K562 (cell line): ENCODE data around the gene XPO6. TPM values are rescaled to one million over a fixed set of nuclear protein-coding genes. Genes with fewer than 3 reads are reported as not detected.

Experiments
- AFF4 ChIP-seq: sonication (generic); formaldehyde crosslinking; IDR thresholded peaks from 2 replicates; pipeline ENCODE4 v1.8.0; 2023; ENCODE audit warnings: mild to moderate bottlenecking, missing genetic modification reagents
- ARID4B ChIP-seq: sonication (generic); formaldehyde crosslinking; IDR thresholded peaks from 2 replicates; pipeline ENCODE4 v1.8.0; 2022; ENCODE audit warnings: mild to moderate bottlenecking, missing genetic modification reagents
- BCL6 ChIP-seq: fragments of 250-450 bp; sonication (Bioruptor Pico); IDR thresholded peaks from 2 replicates; pipeline ENCODE4 v1.4.0; 2020
- BRD9 ChIP-seq: fragments of 450-650 bp; IDR thresholded peaks from 2 replicates; pipeline ENCODE4 v1.6.1; 2018; ENCODE audit warnings: low read depth; ENCODE audit not compliant: partially characterized antibody
- ELK3 ChIP-seq: fragments of 450-650 bp; formaldehyde crosslinking; IDR thresholded peaks from 2 replicates; pipeline ENCODE4 v1.4.0; 2020; ENCODE audit warnings: mild to moderate bottlenecking
- FOSL1 ChIP-seq: fragments of 200-800 bp; sonication (Bioruptor generic); conservative IDR thresholded peaks from 2 replicates; pipeline ENCODE4 v1.6.1; 2016; ENCODE audit warnings: missing genetic modification characterization, missing compliant biosample characterization
- FOXK2 ChIP-seq, 2 experiments: fragments of 450-650 bp; IDR thresholded peaks in 1 of 2; conservative IDR thresholded peaks in 1 of 2; 2 replicates each; pipeline ENCODE4 v1.6.1; 2016; ENCODE audit warnings: low read depth in 2 of 2, mild to moderate bottlenecking in 1 of 2
- KAT7 ChIP-seq: sonication (generic); formaldehyde crosslinking; IDR thresholded peaks from 2 replicates; pipeline ENCODE4 v1.8.0; 2022; ENCODE audit warnings: missing genetic modification reagents, mild to moderate bottlenecking, borderline replicate concordance
- MCM2 ChIP-seq: fragments of 450-650 bp; IDR thresholded peaks from 2 replicates; pipeline ENCODE4 v1.6.1; 2017; ENCODE audit warnings: low read depth, mild to moderate bottlenecking
- MLX ChIP-seq, 2 experiments: fragments of 450-650 bp in 1 of 2; sonication (generic) in 1 of 2; formaldehyde crosslinking; conservative IDR thresholded peaks; 2 replicates each; pipeline versions ENCODE4 v1.4.0 to v1.8.1; 2020 to 2022; ENCODE audit warnings: mild to moderate bottlenecking in 1 of 2, missing genetic modification reagents in 1 of 2
- NFE2 ChIP-seq: IDR thresholded peaks from 2 replicates; pipeline ENCODE4 v1.6.1; 2014; ENCODE audit warnings: antibody characterized with exemption, low read depth
- NONO ChIP-seq, 2 experiments: fragments of 200-400 bp in 1 of 2; fragments of 450-650 bp in 1 of 2; formaldehyde crosslinking in 1 of 2; IDR thresholded peaks; 2 replicates each; pipeline ENCODE4 v1.6.1; 2017; ENCODE audit warnings: low read depth in 2 of 2, mild to moderate bottlenecking in 2 of 2, moderate library complexity in 2 of 2, low read length in 1 of 2
- SFPQ ChIP-seq: fragments of 200-400 bp; formaldehyde crosslinking; IDR thresholded peaks from 2 replicates; pipeline ENCODE4 v1.6.1; 2017; ENCODE audit warnings: mild to moderate bottlenecking, low read depth, low read length, moderate library complexity
- U2AF2 ChIP-seq: fragments of 200-400 bp; formaldehyde crosslinking; optimal IDR thresholded peaks from 2 replicates; pipeline ENCODE3; 2017; ENCODE audit warnings: low read depth, mild to moderate bottlenecking, low read length
- ZKSCAN1 ChIP-seq: fragments of 150-350 bp; IDR thresholded peaks from 2 replicates; pipeline ENCODE4 v1.6.1; 2016; ENCODE audit warnings: low read depth, low read length
- polyA plus RNA-seq, 8 experiments: library from polyadenylated mRNA; depleted of rRNA in 4 of 8; stranded (reverse) in 5 of 8; unstranded in 3 of 8; fragments of >200 nt; fragmentation: Nextera tagmentation in 2 of 8; fragmentation: Illumina TruSeq in 1 of 8; extraction: Ambion mirVana in 2 of 8; extraction: Trizol in 1 of 8; gene quantifications; 2 replicates each; pipeline versions ENCODE4 v1.2.1 to v1.2.3, GENCODE V29; 2011 to 2014; ENCODE audit warnings: inconsistent platforms in 1 of 8, missing spikeins in 1 of 8
- total RNA-seq, 7 experiments: library from RNA; depleted of rRNA in 6 of 7; stranded (reverse); fragments of >200 nt in 6 of 7; fragmentation: Illumina TruSeq in 2 of 7; extraction: Trizol in 2 of 7; gene quantifications; 2 replicates each; pipeline versions ENCODE4 v1.2.1 to v1.2.3, GENCODE V29; 2011 to 2021; ENCODE audit warnings: low replicate concordance in 1 of 7

The XPO6 gene
- total and polyA plus RNA-seq, 9 of the 15 experiments (the other 6 are each of a cell fraction or from before 2014, with no cell fraction given) = 11.2 to 196 (median 119) TPM

GRCh38 chr16:28202147-28202746 lies 9.5 kb downstream of the XPO6 start (continued):
- TF ChIP-seq FOXK2 (conservative IDR thresholded peaks at IDR 0.05 in 1 of 2, IDR thresholded peaks at IDR 0.05 in 1 of 2; ENCODE audit: low read depth in 2 of 2) = no peak
- TF ChIP-seq AFF4 = no peak
- no peak for TF ChIP-seq ELK3 (CRISPR knock-in tag)
- peak; percentile 41; the same call in 1 of the 2 replicates for TF ChIP-seq NFE2
- TF ChIP-seq SFPQ = no peak
- TF ChIP-seq NONO (IDR thresholded peaks at IDR 0.05; ENCODE audit: low read depth in 2 of 2, low read length in 1 of 2) = no peak
- no peak for TF ChIP-seq BCL6 (CRISPR knock-in tag)
- no peak for TF ChIP-seq ZKSCAN1
- TF ChIP-seq U2AF2 = no peak
- no peak for TF ChIP-seq MCM2
- no peak for TF ChIP-seq MLX (CRISPR knock-in tag; conservative IDR thresholded peaks at IDR 0.05)
- 0 out of 2 replicates have a peak, but pooled peaks have one; percentile 17 for TF ChIP-seq FOSL1 (tag)
- TF ChIP-seq KAT7 (CRISPR knock-in tag) = no peak
- TF ChIP-seq BRD9 = no peak
- TF ChIP-seq ARID4B (CRISPR knock-in tag) = no peak
